SK-N-SH (cell line): ENCODE data around the gene C13orf46. TPM values are rescaled to one million over a fixed set of nuclear protein-coding genes. Genes with fewer than 3 reads are reported as not detected.
A peak's percentile ranks its signal among the peaks of the same experiment; 100 is the strongest.

Experiments used
- CTCF ChIA-PET: fragments of 300-600, 350-600 bp; formaldehyde crosslinking; extraction: SDS; loops from one replicate; lab custom pipeline; 2021; lab: Yijun Ruan, JAX
- POLR2A ChIA-PET: fragments of 350-600 bp; sonication (Branson Sonifier 250); formaldehyde crosslinking; extraction: SDS; loops from one replicate; lab custom pipeline; 2020; ENCODE audit warnings: antibody characterized with exemption, inconsistent platforms; lab: Yijun Ruan, JAX
- DNase-seq: peaks from one replicate; pipeline ENCODE4 v3.0.0; 2012
- H2AFZ ChIP-seq: fragments of 200-600 bp; sonication (generic); 2 replicates; pipeline ENCODE4 v1.8.1; 2016; ENCODE audit warnings: antibody characterized with exemption, mild to moderate bottlenecking, low read depth
- H3F3A ChIP-seq: fragments of 200-600 bp; sonication (generic); replicated peaks from 2 replicates; pipeline ENCODE3; 2016; ENCODE audit warnings: antibody characterized with exemption, mild to moderate bottlenecking; ENCODE audit not compliant: insufficient read depth
- H3K27ac ChIP-seq, 2 experiments: fragments of 200-500 bp in 1 of 2; fragments of 200-600 bp in 1 of 2; sonication (Bioruptor generic) in 1 of 2; sonication (generic), shearing (Covaris generic) in 1 of 2; 2 replicates each; pipeline versions ENCODE4 v1.5.1 to v1.6.1; 2014 to 2016; ENCODE audit warnings: low read depth in 2 of 2, inconsistent platforms in 1 of 2, low read length in 1 of 2, mild to moderate bottlenecking in 1 of 2, mixed read lengths in 1 of 2
- H3K27me3 ChIP-seq: fragments of 200-600 bp; sonication (generic), shearing (Covaris generic); 2 replicates; pipeline ENCODE4 v1.6.1; 2016; ENCODE audit warnings: mixed run types; ENCODE audit not compliant: insufficient read depth
- H3K36me3 ChIP-seq, 2 experiments: fragments of 200-500 bp in 1 of 2; fragments of 200-600 bp in 1 of 2; sonication (Bioruptor generic) in 1 of 2; sonication (generic) in 1 of 2; replicated peaks in 1 of 2; 2 replicates each; pipeline versions ENCODE3 to v1.5.1; 2014 to 2016; ENCODE audit warnings: low read length in 1 of 2, mild to moderate bottlenecking in 1 of 2; ENCODE audit not compliant: insufficient read depth in 2 of 2, control insufficient read depth in 1 of 2
- H3K4me1 ChIP-seq, 2 experiments: fragments of 200-500 bp in 1 of 2; fragments of 200-600 bp in 1 of 2; sonication (Bioruptor generic) in 1 of 2; sonication (generic), shearing (Covaris generic) in 1 of 2; 2 replicates each; pipeline versions ENCODE4 v1.5.1 to v1.6.1; 2014 to 2016; ENCODE audit warnings: low read depth in 1 of 2, low read length in 1 of 2, mixed run types in 1 of 2; ENCODE audit not compliant: insufficient read depth in 2 of 2, control insufficient read depth in 1 of 2
- H3K4me2 ChIP-seq: fragments of 200-600 bp; sonication (generic), shearing (Covaris generic); 2 replicates; pipeline ENCODE4 v1.6.1; 2017; ENCODE audit warnings: mixed run types
- H3K4me3 ChIP-seq, 2 experiments: fragments of 200-500 bp in 1 of 2; fragments of 200-600 bp in 1 of 2; sonication (Bioruptor generic) in 1 of 2; sonication (generic), shearing (Covaris generic) in 1 of 2; 2 replicates each; pipeline versions ENCODE4 v1.5.1 to v1.8.1; 2014 to 2016; ENCODE audit warnings: low read depth in 2 of 2, inconsistent platforms in 1 of 2, low read length in 1 of 2, mild to moderate bottlenecking in 1 of 2, mixed read lengths in 1 of 2, moderate library complexity in 1 of 2
- H3K79me2 ChIP-seq: fragments of 200-600 bp; sonication (generic); 2 replicates; pipeline ENCODE4 v1.8.1; 2017; ENCODE audit warnings: mild to moderate bottlenecking; ENCODE audit not compliant: insufficient read depth
- H3K9ac ChIP-seq: fragments of 200-600 bp; sonication (generic); 2 replicates; pipeline ENCODE4 v1.6.1; 2017; ENCODE audit warnings: mixed run types
- H3K9me2 ChIP-seq: fragments of 200-600 bp; sonication (generic); 2 replicates; pipeline ENCODE4 v1.6.1; 2017; ENCODE audit warnings: mixed run types
- H3K9me3 ChIP-seq: fragments of 200-600 bp; sonication (generic); 2 replicates; pipeline ENCODE4 v1.6.1; 2017; ENCODE audit warnings: mixed run types, mild to moderate bottlenecking, moderate library complexity
- H4K20me1 ChIP-seq: fragments of 200-600 bp; sonication (generic); 2 replicates; pipeline ENCODE4 v1.6.1; 2017; ENCODE audit warnings: mild to moderate bottlenecking, mixed run types; ENCODE audit not compliant: insufficient read depth
- FOSL2 ChIP-seq: IDR thresholded peaks from 2 replicates; pipeline ENCODE4 v1.4.0; 2012; ENCODE audit warnings: low read depth, mild to moderate bottlenecking, moderate library complexity, borderline replicate concordance
- FOXJ3 ChIP-seq: sonication (generic); formaldehyde crosslinking; IDR thresholded peaks from 2 replicates; pipeline ENCODE4 v1.5.1; 2020; ENCODE audit warnings: mild to moderate bottlenecking, missing genetic modification reagents
- GATA2 ChIP-seq: sonication (generic); formaldehyde crosslinking; IDR thresholded peaks from 2 replicates; pipeline ENCODE4 v1.5.0; 2020; ENCODE audit warnings: mild to moderate bottlenecking, missing genetic modification reagents
- MEF2A ChIP-seq: IDR thresholded peaks from 2 replicates; pipeline ENCODE4 v1.4.0; 2012; ENCODE audit warnings: low read depth, borderline replicate concordance
- NRF1 ChIP-seq: IDR thresholded peaks from 2 replicates; pipeline ENCODE4 v1.6.1; 2012; ENCODE audit warnings: low read depth, mild to moderate bottlenecking, low read length
- RAD21 ChIP-seq: IDR thresholded peaks from 2 replicates; pipeline ENCODE4 v1.6.1; 2012; ENCODE audit warnings: mild to moderate bottlenecking, low read length
- RCOR1 ChIP-seq: fragments of 150-350 bp; IDR thresholded peaks from 2 replicates; pipeline ENCODE4 v1.6.1; 2017; ENCODE audit warnings: antibody characterized with exemption, low read length
- RXRA ChIP-seq: IDR thresholded peaks from 2 replicates; pipeline ENCODE4 v1.4.0; 2012; ENCODE audit warnings: low read depth, mild to moderate bottlenecking, borderline replicate concordance
- SIN3A ChIP-seq: IDR thresholded peaks from 2 replicates; pipeline ENCODE4 v1.6.1; 2012; ENCODE audit warnings: low read depth, mild to moderate bottlenecking, low read length, moderate library complexity, borderline replicate concordance
- TEAD4 ChIP-seq: IDR thresholded peaks from 2 replicates; pipeline ENCODE4 v1.4.0; 2012; ENCODE audit warnings: mild to moderate bottlenecking, borderline replicate concordance; ENCODE audit not compliant: insufficient read depth
- YY1 ChIP-seq: IDR thresholded peaks from 2 replicates; pipeline ENCODE4 v1.4.0; 2012; ENCODE audit warnings: low read depth, mild to moderate bottlenecking
- WGBS: methylation state at CpG from one replicate; pipeline ENCODE4 v1.1.6; 2017; ENCODE audit warnings: low lambda C conversion rate; 5-methylcytosine and 5-hydroxymethylcytosine counted together
- polyA plus RNA-seq, 3 experiments: library from polyadenylated mRNA; depleted of rRNA; stranded (reverse); fragments of >200 nt; gene quantifications; 2 replicates each; pipeline ENCODE4 v1.2.3, GENCODE V29; 2012

C13orf46 gene
- polyA plus RNA-seq, 1 of the 3 experiments (the other 2 are of a cell fraction) = 1.7 TPM

DNA sequence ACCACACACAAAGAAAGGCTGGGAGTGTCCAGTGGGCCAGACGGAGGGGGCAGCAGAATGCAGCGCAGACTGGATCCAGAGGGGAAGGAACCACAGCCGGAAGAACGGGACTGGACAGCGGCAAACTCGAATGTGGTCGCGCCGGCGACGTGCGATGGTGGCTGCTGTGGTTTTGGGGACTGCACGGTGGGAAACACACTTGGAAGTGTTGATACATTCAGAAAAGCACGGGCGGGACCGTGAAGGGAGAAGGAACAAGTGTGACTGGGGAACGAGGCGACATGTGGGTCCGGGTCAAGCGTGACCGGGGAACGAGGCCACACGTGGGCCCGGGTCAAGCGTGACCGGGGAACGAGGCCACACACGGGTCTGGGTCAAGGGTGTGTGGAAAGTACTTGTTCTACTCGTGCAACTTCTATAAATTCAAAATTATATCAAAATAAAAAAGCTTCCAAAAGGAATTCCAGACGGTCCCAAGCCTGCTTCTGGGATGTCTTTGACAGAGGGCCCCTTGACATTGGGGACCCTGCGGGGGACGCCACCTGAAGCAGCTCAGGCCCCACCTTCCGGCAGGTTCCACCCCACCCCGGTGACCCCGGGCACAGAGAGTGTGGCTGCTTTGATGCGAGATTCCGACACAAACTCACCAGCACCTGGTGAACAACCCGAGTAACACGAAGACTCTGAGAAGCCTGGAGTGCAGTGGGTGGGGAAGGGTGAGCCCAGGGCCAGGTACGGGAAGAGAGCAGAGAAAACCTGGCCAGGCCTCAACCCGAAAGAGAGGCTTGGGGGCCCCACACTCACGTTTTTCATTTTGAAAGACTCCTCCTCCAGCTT lies 25.1 kb upstream of the C13orf46 start:
- Histone ChIP-seq H3K4me2 (no peak overlapping the region), H4K20me1 (no peaks in the 10 kb centered on the region), H3K36me3 (peaks cover 3 to 40% of the 10 kb centered on the region in 2 experiments), H3K79me2 (no peaks in the 10 kb centered on the region), H3F3A (no peaks in the 10 kb centered on the region), H3K9me3 (no peaks in the 10 kb centered on the region), H3K9ac (no peak overlapping the region), H2AFZ (no peak overlapping the region), H3K4me1 (peaks cover 0 to 9% of the 10 kb centered on the region in 2 experiments; a peak in 1 of 4 replicates), H3K27ac (no peak overlapping the region), H3K4me3 (no peak overlapping the region), H3K27me3 (no peaks in the 10 kb centered on the region), H3K9me2 (no peaks in the 10 kb centered on the region)
- no peak for DNase-seq
- POLR2A ChIA-PET = no interaction called here
- TF ChIP-seq RCOR1 (no peak), YY1 (no peak), RXRA (no peak), FOSL2 (no peak), NRF1 (no peak), SIN3A (no peak), TEAD4 (no peak), GATA2 (CRISPR knock-in tag) (no peak), RAD21 (no peak)
- CTCF ChIA-PET = no interaction called here
- 89% methylated on average over 37 of the region's 42 CpGs for WGBS

DNA sequence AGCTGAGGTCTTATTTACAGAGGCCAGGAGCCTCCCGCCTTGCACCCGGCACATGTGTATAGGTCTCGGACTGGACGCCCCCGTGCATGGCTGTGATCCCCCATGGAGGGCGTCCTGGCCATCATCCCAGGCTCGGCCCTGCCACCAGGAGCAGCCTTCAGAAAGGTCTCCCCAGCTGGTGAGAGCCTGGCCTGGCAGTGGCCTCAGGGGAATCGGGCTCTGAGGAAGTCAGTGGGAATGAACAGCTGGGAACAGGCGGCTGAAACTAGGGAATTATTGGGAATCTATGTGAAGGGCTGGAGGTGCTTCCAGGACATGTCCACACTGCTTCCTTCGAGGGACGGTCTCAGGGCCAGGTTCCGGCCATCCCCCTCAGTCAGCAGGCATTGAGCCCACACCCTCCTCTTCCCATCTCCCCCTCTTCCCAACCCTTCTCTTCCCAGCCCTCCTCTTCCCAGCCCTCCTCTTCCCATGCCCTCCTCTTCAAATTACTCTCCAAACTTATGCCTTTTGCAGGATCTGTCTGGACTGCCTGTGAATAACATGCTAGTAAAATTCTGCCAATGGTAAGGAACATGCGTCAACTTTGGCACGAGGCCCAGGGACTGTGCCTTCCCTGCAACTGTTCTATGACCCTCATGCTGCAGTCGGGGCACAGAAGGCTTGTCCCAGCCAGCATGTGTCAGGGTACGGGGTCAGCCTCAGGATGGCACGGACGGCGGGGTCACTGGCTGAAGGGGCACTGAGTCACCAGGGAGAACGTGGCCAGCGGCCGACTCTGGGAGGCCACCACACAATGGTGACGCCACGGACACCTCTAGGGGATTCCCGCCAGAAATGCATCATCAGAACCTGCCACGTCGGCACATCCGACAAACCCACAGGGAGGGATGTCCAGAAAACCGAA lies 24.2 kb upstream of the C13orf46 start:
- Histone ChIP-seq H3K4me3 (no peak overlapping the region), H3K4me2 (no peak overlapping the region), H2AFZ (no peak overlapping the region), H3K36me3 (peaks cover 5 to 39% of the 10 kb centered on the region in 2 experiments), H3F3A (no peaks in the 10 kb centered on the region), H3K4me1 (peaks cover 0 to 9% of the 10 kb centered on the region in 2 experiments; a peak in 1 of 4 replicates), H3K9me2 (no peaks in the 10 kb centered on the region), H3K9ac (no peak overlapping the region), H3K79me2 (no peaks in the 10 kb centered on the region), H3K27me3 (no peaks in the 10 kb centered on the region), H3K27ac (no peak overlapping the region; a peak in 1 of 4 replicates), H3K9me3 (no peaks in the 10 kb centered on the region), H4K20me1 (no peaks in the 10 kb centered on the region)
- peak; percentile 54 for DNase-seq
- TF ChIP-seq FOXJ3 (no peak), MEF2A (no peak), RAD21 (no peak)
- 90% methylated on average over 19 of the region's 29 CpGs for WGBS
- ChIA-PET CTCF (interaction anchor here (1.0 kb wide), 2 partner anchors 178 to 182 kb away, joined by 3 read pairs; no protein-coding TSS in a partner anchor), POLR2A (no interaction called here)
